ENCODE results near the gene LIMK1. TPM values are rescaled to one million over a fixed set of nuclear protein-coding genes. Genes with fewer than 3 reads are reported as not detected.

Gene LIMK1
- total RNA-seq, 1 donor from 2014 or later, result 10.2 TPM

- no peak for ATAC-seq
Measured at GRCh38 chr7:74056096-74056915, 27.3 kb upstream of the LIMK1 start.

GRCh38 chr7:74057216-74057925, 26.2 kb upstream of the LIMK1 start:
- no peak for ATAC-seq

GRCh38 chr7:74057987-74058386, 25.6 kb upstream of the LIMK1 start:
- ATAC-seq, result no peak

GRCh38 chr7:74058486-74058885, 25.1 kb upstream of the LIMK1 start:
- no peak for ATAC-seq

- ATAC-seq, result no peak
Measured at GRCh38 chr7:74059037-74059436, 24.6 kb upstream of the LIMK1 start.

GRCh38 chr7:74059681-74060588, 23.7 kb upstream of the LIMK1 start:
- peak; percentile 86 for ATAC-seq

GRCh38 chr7:74061840-74062539, 21.6 kb upstream of the LIMK1 start:
- peak; percentile 77 for ATAC-seq

GRCh38 chr7:74063223-74063641, 20.4 kb upstream of the LIMK1 start:
- ATAC-seq, result no peak

GRCh38 chr7:74063646-74064045, 20.0 kb upstream of the LIMK1 start:
- ATAC-seq, result no peak

- no peak for ATAC-seq
Measured at GRCh38 chr7:74064696-74065095, 18.9 kb upstream of the LIMK1 start.

GRCh38 chr7:74066626-74067025, 17.0 kb upstream of the LIMK1 start:
- no peak for ATAC-seq

GRCh38 chr7:74068378-74069085, 15.1 kb upstream of the LIMK1 start:
- peak; percentile 2 for ATAC-seq

GRCh38 chr7:74069086-74069541, 14.5 kb upstream of the LIMK1 start:
- no peak for ATAC-seq

- ATAC-seq, result no peak
Measured at GRCh38 chr7:74069790-74070618, 13.6 kb upstream of the LIMK1 start.

- peak; percentile 19 for ATAC-seq
Measured at GRCh38 chr7:74070619-74070921, 13.0 kb upstream of the LIMK1 start.

GRCh38 chr7:74071121-74071520, 12.5 kb upstream of the LIMK1 start:
- ATAC-seq, result no peak

- ATAC-seq, result no peak
Measured at GRCh38 chr7:74074770-74075169, 8.8 kb upstream of the LIMK1 start.

- ATAC-seq, result no peak
Measured at GRCh38 chr7:74078461-74078860, 5.1 kb upstream of the LIMK1 start.

- ATAC-seq, result no peak
Measured at GRCh38 chr7:74082770-74083116, 861 bp upstream of the LIMK1 start.

GRCh38 chr7:74083928-74084721, 521 bp downstream of the LIMK1 start:
- ATAC-seq, result peak; percentile 40
